Measurements from ENCODE around the gene KIF5C.

Gene KIF5C

DNA sequence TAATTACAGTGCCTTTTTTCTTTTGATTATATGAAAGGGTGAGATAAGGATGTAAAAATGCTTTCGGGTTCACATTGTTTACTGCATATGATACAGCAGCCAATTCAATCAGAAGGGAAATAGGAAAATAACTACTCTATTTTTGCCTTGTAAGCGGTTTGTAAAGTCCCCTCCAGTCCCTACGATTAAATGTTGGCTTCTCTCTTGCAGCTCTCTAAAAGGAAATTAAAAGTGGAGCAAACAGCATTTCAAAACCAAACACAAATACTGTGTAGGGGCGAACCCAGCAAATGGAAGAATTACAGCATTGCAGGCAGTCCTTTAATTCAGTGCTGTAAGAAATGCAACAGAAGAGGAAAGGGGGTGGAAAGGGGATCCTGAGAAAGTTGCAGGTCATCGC lies 182.4 kb downstream of the KIF5C start:
- no peak overlapping the region for H3K4me3 ChIP-seq (replicated peaks in 1 of 2; ENCODE audit: low read depth in 2 of 2, low read length in 2 of 2)
- no peak for DNase-seq (ENCODE audit: low read depth in 2 of 2)
- TF ChIP-seq, protein P1, sequence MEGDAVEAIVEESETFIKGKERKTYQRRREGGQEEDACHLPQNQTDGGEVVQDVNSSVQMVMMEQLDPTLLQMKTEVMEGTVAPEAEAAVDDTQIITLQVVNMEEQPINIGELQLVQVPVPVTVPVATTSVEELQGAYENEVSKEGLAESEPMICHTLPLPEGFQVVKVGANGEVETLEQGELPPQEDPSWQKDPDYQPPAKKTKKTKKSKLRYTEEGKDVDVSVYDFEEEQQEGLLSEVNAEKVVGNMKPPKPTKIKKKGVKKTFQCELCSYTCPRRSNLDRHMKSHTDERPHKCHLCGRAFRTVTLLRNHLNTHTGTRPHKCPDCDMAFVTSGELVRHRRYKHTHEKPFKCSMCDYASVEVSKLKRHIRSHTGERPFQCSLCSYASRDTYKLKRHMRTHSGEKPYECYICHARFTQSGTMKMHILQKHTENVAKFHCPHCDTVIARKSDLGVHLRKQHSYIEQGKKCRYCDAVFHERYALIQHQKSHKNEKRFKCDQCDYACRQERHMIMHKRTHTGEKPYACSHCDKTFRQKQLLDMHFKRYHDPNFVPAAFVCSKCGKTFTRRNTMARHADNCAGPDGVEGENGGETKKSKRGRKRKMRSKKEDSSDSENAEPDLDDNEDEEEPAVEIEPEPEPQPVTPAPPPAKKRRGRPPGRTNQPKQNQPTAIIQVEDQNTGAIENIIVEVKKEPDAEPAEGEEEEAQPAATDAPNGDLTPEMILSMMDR (IDR thresholded peaks at IDR 0.05; ENCODE audit: low read depth, low read length), result no peak

DNA sequence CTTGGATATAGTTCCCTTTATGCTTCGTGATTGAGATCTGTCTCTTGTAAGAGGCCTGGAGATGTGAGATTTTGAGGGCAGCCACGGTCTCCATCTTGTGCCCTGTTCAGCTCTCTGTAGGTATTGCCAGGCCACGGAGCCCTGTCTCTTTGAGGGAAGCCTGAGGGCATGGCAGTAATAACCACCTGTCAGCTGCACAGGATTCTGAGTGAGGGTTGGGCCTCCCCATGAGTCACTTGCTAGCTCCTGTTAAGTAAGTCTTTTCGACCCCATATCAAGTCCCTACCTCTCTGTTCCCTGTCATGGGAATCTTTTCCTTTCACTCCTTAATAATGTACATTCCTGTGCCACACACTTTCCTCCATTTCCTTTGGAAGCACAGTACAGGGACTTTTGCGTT lies 183.9 kb downstream of the KIF5C start:
- TF ChIP-seq, protein P1 (IDR thresholded peaks at IDR 0.05; ENCODE audit: low read depth, low read length), result no peak
- H3K4me3 ChIP-seq (replicated peaks in 1 of 2; ENCODE audit: low read depth in 2 of 2, low read length in 2 of 2), result no peak overlapping the region
- no peak for DNase-seq (ENCODE audit: low read depth in 2 of 2)

DNA sequence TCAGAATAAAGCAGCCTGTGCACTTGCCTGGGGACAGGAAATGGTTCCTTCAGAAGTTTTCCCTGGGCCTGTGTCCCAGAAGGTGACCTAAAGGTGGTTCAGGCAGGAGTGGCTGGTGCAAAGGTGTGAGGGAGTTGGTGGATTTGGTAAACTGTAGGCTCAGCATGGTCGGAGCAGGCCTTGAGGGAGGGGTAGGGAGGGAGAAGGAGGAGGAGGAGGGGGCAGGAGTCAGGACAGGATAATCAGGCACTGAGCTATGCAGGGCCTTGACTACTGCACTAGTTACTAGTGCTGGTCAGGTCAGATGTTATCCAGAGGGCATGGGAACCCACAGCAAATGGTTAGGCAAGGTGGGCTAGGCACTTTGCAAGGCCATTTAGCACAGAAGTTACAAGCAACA lies 184.8 kb downstream of the KIF5C start:
- TF ChIP-seq, protein P1 (IDR thresholded peaks at IDR 0.05; ENCODE audit: low read depth, low read length), result no peak
- no peak overlapping the region for H3K4me3 ChIP-seq (replicated peaks in 1 of 2; ENCODE audit: low read depth in 2 of 2, low read length in 2 of 2)
- no peak for DNase-seq (ENCODE audit: low read depth in 2 of 2)

DNA sequence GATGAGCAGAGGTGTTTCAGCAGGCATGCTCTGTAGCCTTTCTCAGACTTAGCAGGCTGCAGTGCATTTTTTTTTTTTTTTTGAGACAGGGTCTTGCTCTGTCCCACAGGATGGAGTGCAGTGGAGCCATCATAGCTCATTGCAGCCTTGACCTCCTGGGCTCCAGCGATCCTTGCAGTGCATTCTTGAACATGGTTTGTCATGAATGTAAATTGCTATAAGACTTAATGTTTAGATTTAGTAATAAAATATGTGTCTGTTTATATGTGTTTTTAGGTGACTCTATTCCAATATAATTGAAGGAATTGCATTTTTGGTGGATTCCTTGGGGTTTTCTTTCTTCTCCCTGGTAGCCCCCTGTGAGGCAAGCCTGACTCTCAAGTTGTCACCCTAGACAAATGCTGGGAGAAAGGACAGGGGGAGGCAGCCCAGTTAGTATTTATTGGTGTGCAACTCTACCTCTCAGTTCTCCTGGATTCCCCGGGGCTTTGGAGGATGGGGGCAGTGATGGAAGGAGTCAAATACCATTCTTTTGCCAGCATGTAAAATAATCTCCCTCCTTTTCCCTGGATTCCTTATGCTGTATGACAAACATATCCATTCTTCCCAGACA lies 186.2 kb downstream of the KIF5C start:
- H3K4me3 ChIP-seq (replicated peaks in 1 of 2; ENCODE audit: low read depth in 2 of 2, low read length in 2 of 2), result no peak overlapping the region
- TF ChIP-seq, protein P1 (IDR thresholded peaks at IDR 0.05; ENCODE audit: low read depth, low read length), result no peak
- no peak for DNase-seq (ENCODE audit: low read depth in 2 of 2)

DNA sequence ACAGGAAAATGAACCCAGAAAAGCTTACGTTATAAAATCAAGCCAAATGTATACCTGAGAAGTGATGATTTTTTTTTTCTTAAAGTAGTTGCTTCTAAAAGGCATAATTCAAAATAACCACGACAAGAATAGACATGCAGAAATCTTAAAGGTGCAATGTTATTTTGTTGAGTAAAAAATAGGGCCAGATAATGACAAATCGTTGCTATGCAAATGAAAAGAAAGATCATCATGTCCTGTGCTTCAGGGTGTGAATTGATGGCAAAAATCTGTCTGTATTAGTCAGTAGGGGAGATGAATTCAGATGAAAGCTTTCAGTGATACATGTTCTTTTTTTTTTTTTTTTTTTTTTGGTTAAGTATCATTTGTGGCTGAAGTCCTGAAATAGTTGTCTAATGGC lies 187.5 kb downstream of the KIF5C start:
- TF ChIP-seq, protein P1 (IDR thresholded peaks at IDR 0.05; ENCODE audit: low read depth, low read length), result no peak
- no peak for DNase-seq (ENCODE audit: low read depth in 2 of 2)
- H3K4me3 ChIP-seq (replicated peaks in 1 of 2; ENCODE audit: low read depth in 2 of 2, low read length in 2 of 2), result no peak overlapping the region

DNA sequence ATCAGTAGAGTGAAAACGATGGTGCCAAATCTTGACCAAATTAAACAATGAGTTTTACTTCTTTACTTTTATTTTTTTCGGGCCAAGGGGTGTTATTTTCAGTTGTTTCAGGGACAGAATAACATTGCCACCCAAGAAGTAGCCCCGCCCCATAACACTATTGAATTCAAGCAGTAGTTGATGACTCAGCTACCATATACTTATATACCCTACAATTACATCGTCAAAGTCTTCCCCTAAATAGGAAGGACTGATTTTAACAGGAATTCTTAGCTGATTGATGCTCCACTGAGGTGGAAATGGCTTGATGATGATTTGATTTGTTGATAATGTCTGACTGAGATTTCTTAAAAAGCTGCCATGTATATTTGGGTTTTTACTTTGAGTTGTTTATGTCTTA lies 188.2 kb downstream of the KIF5C start:
- TF ChIP-seq, protein P1 (IDR thresholded peaks at IDR 0.05; ENCODE audit: low read depth, low read length), result no peak
- no peak overlapping the region for H3K4me3 ChIP-seq (replicated peaks in 1 of 2; ENCODE audit: low read depth in 2 of 2, low read length in 2 of 2)
- DNase-seq (ENCODE audit: low read depth in 2 of 2), result no peak

DNA sequence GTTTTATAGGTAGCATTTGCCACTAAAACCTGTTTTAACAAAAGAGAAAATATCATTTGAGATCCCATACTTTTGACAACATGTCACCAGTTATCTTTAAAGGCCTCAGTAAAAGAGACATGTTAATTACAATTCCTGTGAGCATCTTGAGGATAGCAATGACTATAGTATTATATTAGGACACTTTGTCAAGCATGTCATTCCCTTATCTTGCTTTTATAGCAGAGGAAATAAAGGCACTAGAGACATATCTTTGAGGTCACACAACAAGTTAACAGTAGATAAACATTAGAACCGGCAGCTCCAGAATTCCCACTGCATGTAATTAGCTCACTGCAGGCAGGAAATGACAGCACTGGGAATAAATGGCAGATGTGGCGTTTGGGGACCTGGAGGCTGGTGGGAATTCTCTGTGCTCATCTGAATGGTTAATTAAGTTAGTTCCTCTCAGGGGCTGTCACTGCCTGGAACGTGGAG lies 189.4 kb downstream of the KIF5C start:
- H3K4me3 ChIP-seq (replicated peaks in 1 of 2; ENCODE audit: low read depth in 2 of 2, low read length in 2 of 2), result no peak overlapping the region
- TF ChIP-seq, protein P1 (IDR thresholded peaks at IDR 0.05; ENCODE audit: low read depth, low read length), result no peak
- no peak for DNase-seq (ENCODE audit: low read depth in 2 of 2)

All from cardiac fibroblast (primary cell).